KMS-11 (cell line): ENCODE results near the gene MOSMO.
A peak's percentile ranks its signal among the peaks of the same experiment; 100 is the strongest.

Experiments used
- H2AFZ ChIP-seq: fragments of 200-600 bp; sonication (generic); 2 replicates; pipeline ENCODE4 v1.6.1; 2016; ENCODE audit warnings: antibody characterized with exemption, mixed run types, low read depth
- H3K27ac ChIP-seq: fragments of 200-600 bp; sonication (generic); 2 replicates; pipeline ENCODE4 v1.6.1; 2016; ENCODE audit warnings: mild to moderate bottlenecking, mixed run types
- H3K27me3 ChIP-seq: fragments of 200-600 bp; sonication (generic); 2 replicates; pipeline ENCODE4 v1.6.1; 2017; ENCODE audit warnings: mild to moderate bottlenecking, low read depth, mixed run types, moderate library complexity; ENCODE audit not compliant: insufficient read depth
- H3K36me3 ChIP-seq: fragments of 200-600 bp; sonication (generic); 2 replicates; pipeline ENCODE4 v1.6.1; 2017; ENCODE audit warnings: mild to moderate bottlenecking, mixed run types; ENCODE audit not compliant: insufficient read depth
- H3K4me1 ChIP-seq: fragments of 200-600 bp; sonication (generic); 2 replicates; pipeline ENCODE4 v1.6.1; 2016; ENCODE audit warnings: mild to moderate bottlenecking, low read depth, mixed run types; ENCODE audit not compliant: poor library complexity, severe bottlenecking
- H3K4me2 ChIP-seq: fragments of 200-600 bp; sonication (generic); 2 replicates; pipeline ENCODE4 v1.7.0; 2016; ENCODE audit warnings: mild to moderate bottlenecking, mixed run types
- H3K4me3 ChIP-seq: fragments of 200-600 bp; sonication (generic); IDR thresholded peaks from 2 replicates; pipeline ENCODE4 v1.6.1; 2017; ENCODE audit warnings: low read depth, low read length, mixed read lengths; ENCODE audit not compliant: insufficient read depth
- H3K79me2 ChIP-seq: fragments of 200-600 bp; sonication (generic); 2 replicates; pipeline ENCODE4 v1.6.1; 2016; ENCODE audit warnings: low read depth, mixed run types; ENCODE audit not compliant: insufficient read depth
- H3K9ac ChIP-seq: fragments of 200-600 bp; sonication (generic); 2 replicates; pipeline ENCODE4 v1.6.1; 2016; ENCODE audit warnings: mild to moderate bottlenecking, mixed run types
- H4K20me1 ChIP-seq: fragments of 200-600 bp; sonication (generic); 2 replicates; pipeline ENCODE4 v1.6.1; 2016; ENCODE audit warnings: mild to moderate bottlenecking, mixed run types; ENCODE audit not compliant: insufficient read depth
- TF ChIP-seq, protein P1 (sequence below): fragments of 200-600 bp; sonication (generic); conservative IDR thresholded peaks from 2 replicates; pipeline ENCODE4 v1.6.1; 2017; ENCODE audit warnings: low read depth, mild to moderate bottlenecking, antibody characterized with exemption, low read length, moderate library complexity, mixed read lengths

The MOSMO gene

DNA sequence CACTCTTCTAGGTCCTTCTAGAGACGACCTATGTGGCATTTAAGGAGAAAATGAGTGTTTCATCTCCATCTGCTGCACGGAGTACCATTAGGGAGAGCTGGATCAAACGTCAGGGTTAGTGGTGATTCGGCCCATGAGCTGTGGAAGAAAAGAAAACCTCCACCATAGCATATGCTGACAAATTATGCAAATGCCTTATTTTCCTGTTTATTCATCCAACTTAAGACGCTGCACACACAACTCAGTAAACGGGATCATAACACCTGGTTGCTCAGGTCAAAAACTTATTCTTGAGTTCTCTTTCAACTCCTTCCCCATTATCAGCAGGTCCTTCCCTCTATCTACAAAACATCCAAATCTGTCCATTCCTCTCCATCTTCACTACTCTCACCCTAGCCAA is 1.3 kb upstream of the MOSMO start:
- Histone ChIP-seq H3K79me2 (peaks cover 27% of the 10 kb centered on the region; the same call in 1 of the 2 replicates), H3K4me2 (peak overlapping the region; percentile 70; the same call in 1 of the 2 replicates), H3K27ac (no peak overlapping the region), H3K27me3 (no peaks in the 10 kb centered on the region), H3K4me3 (peak overlapping the region; percentile 52), H3K36me3 (no peaks in the 10 kb centered on the region), H4K20me1 (no peaks in the 10 kb centered on the region), H3K9ac (no peak overlapping the region), H3K4me1 (peaks cover 15% of the 10 kb centered on the region), H2AFZ (no peak overlapping the region)
- TF ChIP-seq, protein P1, sequence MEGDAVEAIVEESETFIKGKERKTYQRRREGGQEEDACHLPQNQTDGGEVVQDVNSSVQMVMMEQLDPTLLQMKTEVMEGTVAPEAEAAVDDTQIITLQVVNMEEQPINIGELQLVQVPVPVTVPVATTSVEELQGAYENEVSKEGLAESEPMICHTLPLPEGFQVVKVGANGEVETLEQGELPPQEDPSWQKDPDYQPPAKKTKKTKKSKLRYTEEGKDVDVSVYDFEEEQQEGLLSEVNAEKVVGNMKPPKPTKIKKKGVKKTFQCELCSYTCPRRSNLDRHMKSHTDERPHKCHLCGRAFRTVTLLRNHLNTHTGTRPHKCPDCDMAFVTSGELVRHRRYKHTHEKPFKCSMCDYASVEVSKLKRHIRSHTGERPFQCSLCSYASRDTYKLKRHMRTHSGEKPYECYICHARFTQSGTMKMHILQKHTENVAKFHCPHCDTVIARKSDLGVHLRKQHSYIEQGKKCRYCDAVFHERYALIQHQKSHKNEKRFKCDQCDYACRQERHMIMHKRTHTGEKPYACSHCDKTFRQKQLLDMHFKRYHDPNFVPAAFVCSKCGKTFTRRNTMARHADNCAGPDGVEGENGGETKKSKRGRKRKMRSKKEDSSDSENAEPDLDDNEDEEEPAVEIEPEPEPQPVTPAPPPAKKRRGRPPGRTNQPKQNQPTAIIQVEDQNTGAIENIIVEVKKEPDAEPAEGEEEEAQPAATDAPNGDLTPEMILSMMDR = no peak

- H3K36me3 ChIP-seq = no peaks in the 10 kb centered on the region
- peaks cover 27% of the 10 kb centered on the region; the same call in 1 of the 2 replicates for H3K79me2 ChIP-seq
- peaks cover 15% of the 10 kb centered on the region for H3K4me1 ChIP-seq
- H3K9ac ChIP-seq = peak overlapping the region; percentile 80
- H2AFZ ChIP-seq = peak overlapping the region; percentile 100
- no peak overlapping the region for H3K27ac ChIP-seq
- H3K27me3 ChIP-seq = no peaks in the 10 kb centered on the region
- H4K20me1 ChIP-seq = no peaks in the 10 kb centered on the region
- H3K4me3 ChIP-seq = peak overlapping the region; percentile 52
- TF ChIP-seq, protein P1 = no peak
- peak overlapping the region; percentile 70 for H3K4me2 ChIP-seq
Measured at GRCh38 chr16:22007159-22007508, 777 bp upstream of the MOSMO start.

GRCh38 chr16:22008215-22009059 is 526 bp downstream of the MOSMO start:
- Histone ChIP-seq H3K79me2 (peaks cover 27% of the 10 kb centered on the region; the same call in 1 of the 2 replicates), H3K4me3 (peak overlapping the region; percentile 39), H2AFZ (peak overlapping the region; percentile 70), H3K4me1 (peaks cover 15% of the 10 kb centered on the region), H3K4me2 (peak overlapping the region; percentile 62), H3K9ac (peak overlapping the region; percentile 57; the same call in 1 of the 2 replicates), H4K20me1 (no peaks in the 10 kb centered on the region), H3K27me3 (no peaks in the 10 kb centered on the region), H3K36me3 (no peaks in the 10 kb centered on the region), H3K27ac (no peak overlapping the region)
- TF ChIP-seq, protein P1 = no peak

DNA sequence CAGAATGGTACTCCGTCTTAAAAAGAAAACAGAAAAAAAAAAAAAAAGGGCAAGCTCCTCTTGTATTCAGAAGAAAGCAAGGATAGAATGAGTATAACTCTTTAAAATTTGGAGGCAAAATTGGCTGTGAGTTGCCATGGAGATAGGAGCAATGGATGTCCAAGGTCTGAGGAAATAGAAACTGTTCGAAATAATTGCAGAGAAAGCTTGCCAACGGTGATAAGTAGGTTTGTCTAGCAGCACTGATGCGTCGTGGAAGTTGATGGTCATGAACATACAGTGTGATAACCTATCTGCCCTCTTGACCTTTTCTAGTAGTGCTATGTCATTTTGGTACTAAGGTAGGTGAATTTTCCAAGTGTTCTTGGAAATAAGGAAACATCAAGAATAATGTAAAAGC is 3.0 kb downstream of the MOSMO start:
- Histone ChIP-seq H3K27me3 (no peaks in the 10 kb centered on the region), H2AFZ (no peak overlapping the region), H3K4me1 (peaks cover 26% of the 10 kb centered on the region), H3K36me3 (no peaks in the 10 kb centered on the region), H4K20me1 (no peaks in the 10 kb centered on the region), H3K4me2 (no peak overlapping the region), H3K79me2 (peaks cover 27% of the 10 kb centered on the region; the same call in 1 of the 2 replicates), H3K27ac (no peak overlapping the region), H3K4me3 (no peak overlapping the region), H3K9ac (no peak overlapping the region)
- TF ChIP-seq, protein P1 = no peak
